Measurements from ENCODE around the gene LINGO3. TPM values are rescaled to one million over a fixed set of nuclear protein-coding genes. Genes with fewer than 3 reads are reported as not detected.

The LINGO3 gene
- total RNA-seq, 2 experiments from 2014 or later: 0.33 to 0.39 TPM

- Mint-ChIP-seq H3K27ac (peak overlapping the region; percentile 97), H3K4me3 (no peak overlapping the region), H3K36me3 (ENCODE audit: low read depth) (peaks cover 43% of the 10 kb centered on the region), H3K27me3 (no peaks in the 10 kb centered on the region), H3K4me1 (ENCODE audit: low read depth) (peaks cover 31% of the 10 kb centered on the region), H3K9me3 (no peaks in the 10 kb centered on the region)
- H3K27me3 ChIP-seq (ENCODE audit: control insufficient read depth in 1 of 2, insufficient read depth in 2 of 2, low read length in 2 of 2): peaks cover 0 to 6% of the 10 kb centered on the region in 2 experiments
- peaks cover 32% of the 10 kb centered on the region for H3K36me3 ChIP-seq (ENCODE audit: insufficient read depth, low read length)
- H3K4me1 ChIP-seq (ENCODE audit: insufficient read depth, low read length): peaks cover 53% of the 10 kb centered on the region
- peaks cover 0 to 6% of the 10 kb centered on the region in 2 experiments for H3K9me3 ChIP-seq (ENCODE audit: control insufficient read depth in 1 of 2, insufficient read depth in 1 of 2, low read length in 2 of 2)
- intact Hi-C loops (cut with DNase I, micrococcal nuclease): loop anchor here (1.0 to 10.0 kb wide), 3 partner anchors 41 to 339 kb away; no protein-coding TSS in a partner anchor
- POLR2A ChIA-PET: interaction anchor here (0.6 to 11.5 kb wide), 6 partner anchors 12 to 51 kb away, joined by 3 to 195 read pairs (median 5); partner anchors contain the start of genes JSRP1 and PLEKHJ1
- ATAC-seq (ENCODE audit: poor library complexity): no peak
- H3K4me3 ChIP-seq (ENCODE audit: low read length): no peak overlapping the region
- no peak for TF ChIP-seq CTCF (IDR thresholded peaks at IDR 0.05)
- H3K27ac ChIP-seq (ENCODE audit: low read depth in 1 of 2, low read length in 2 of 2): no peak overlapping the region
- peak in 1 of 14 experiments; percentile 49 for DNase-seq
- CTCF ChIA-PET: interaction anchor here (0.5 to 3.3 kb wide), 2 partner anchors 37 to 625 kb away, joined by 4 to 16 read pairs; partner anchors contain the start of gene ZNF57
Observed at GRCh38 chr19:2275588-2276428, 32.1 kb downstream of the LINGO3 start.

DNA sequence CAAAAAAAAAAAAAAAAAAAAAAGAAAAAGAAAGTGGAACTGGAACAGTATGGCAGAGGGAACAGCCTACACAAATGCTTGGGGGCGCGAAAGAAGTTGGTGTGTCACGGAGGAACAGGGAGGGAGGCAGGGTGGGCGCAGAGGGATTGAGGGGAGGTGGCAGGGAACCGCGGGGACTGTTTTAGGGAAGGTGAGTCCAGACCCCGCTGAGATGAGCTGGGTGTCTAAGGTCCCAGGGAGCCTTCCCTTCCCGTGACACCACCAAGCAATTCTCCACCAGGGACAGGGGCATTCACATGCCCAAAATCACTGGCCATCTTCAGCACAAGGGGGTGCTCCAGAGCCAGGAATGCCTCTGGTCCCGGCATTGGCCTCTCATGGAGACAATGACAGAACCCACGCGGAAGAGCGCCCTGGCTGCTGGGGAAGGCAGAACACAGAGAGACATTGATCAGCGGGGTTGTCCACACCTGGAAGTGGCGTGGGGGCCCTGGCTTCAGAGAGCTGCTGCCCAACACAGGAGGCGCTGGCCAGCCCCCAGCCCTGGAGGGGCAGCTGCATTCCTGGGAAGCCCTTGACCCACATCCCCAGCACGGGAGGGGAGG, 32.9 kb downstream of the LINGO3 start:
- Mint-ChIP-seq H3K36me3 (ENCODE audit: low read depth) (peaks cover 48% of the 10 kb centered on the region), H3K4me3 (peak overlapping the region; percentile 85), H3K27me3 (no peaks in the 10 kb centered on the region), H3K4me1 (ENCODE audit: low read depth) (peaks cover 31% of the 10 kb centered on the region), H3K27ac (peak overlapping the region; percentile 97), H3K9me3 (no peaks in the 10 kb centered on the region)
- ChIA-PET POLR2A (interaction anchor here (0.6 to 11.5 kb wide), 6 partner anchors 14 to 51 kb away, joined by 3 to 195 read pairs (median 14); partner anchors contain the start of genes JSRP1, PLEKHJ1 and SF3A2), CTCF (interaction anchor here (0.5 to 3.3 kb wide), 7 partner anchors 14 to 1412 kb away, joined by 3 to 16 read pairs (median 5); partner anchors contain the start of gene ZNF57)
- Histone ChIP-seq H3K27ac (ENCODE audit: low read depth in 1 of 2, low read length in 2 of 2) (no peak overlapping the region), H3K36me3 (ENCODE audit: insufficient read depth, low read length) (peaks cover 32% of the 10 kb centered on the region), H3K4me1 (ENCODE audit: insufficient read depth, low read length) (peaks cover 47% of the 10 kb centered on the region), H3K27me3 (ENCODE audit: control insufficient read depth in 1 of 2, insufficient read depth in 2 of 2, low read length in 2 of 2) (peaks cover 0 to 6% of the 10 kb centered on the region in 2 experiments), H3K9me3 (ENCODE audit: control insufficient read depth in 1 of 2, insufficient read depth in 1 of 2, low read length in 2 of 2) (peaks cover 0 to 6% of the 10 kb centered on the region in 2 experiments), H3K4me3 (ENCODE audit: low read length) (no peak overlapping the region)
- peak; percentile 47 for TF ChIP-seq CTCF (IDR thresholded peaks at IDR 0.05)
- ATAC-seq (ENCODE audit: poor library complexity) (peak; percentile 17), DNase-seq (peak in 8 of 14 experiments; percentile 42 to 77 (median 56))
- intact Hi-C loops (cut with DNase I, micrococcal nuclease): loop anchor here (1.0 to 10.0 kb wide), 4 partner anchors 42 to 340 kb away; partner anchors contain the start of genes LSM7 (in 1 of the 2) and SPPL2B (in 1 of the 2)

- H3K36me3 Mint-ChIP-seq (ENCODE audit: low read depth): peaks cover 56% of the 10 kb centered on the region
- intact Hi-C loops (cut with DNase I, micrococcal nuclease): loop anchor here in 1 of 2 experiments (5.0 to 10.0 kb wide), 2 partner anchors 53 to 341 kb away; partner anchors contain the start of genes LSM7 and SPPL2B
Observed at GRCh38 chr19:2274185-2274711, 33.7 kb downstream of the LINGO3 start.

More at GRCh38 chr19:2274185-2274711, 33.7 kb downstream of the LINGO3 start:
- Histone ChIP-seq H3K4me1 (ENCODE audit: insufficient read depth, low read length) (peaks cover 47% of the 10 kb centered on the region), H3K27me3 (ENCODE audit: control insufficient read depth in 1 of 2, insufficient read depth in 2 of 2, low read length in 2 of 2) (peaks cover 0 to 6% of the 10 kb centered on the region in 2 experiments), H3K4me3 (ENCODE audit: low read length) (peak overlapping the region; percentile 6), H3K9me3 (ENCODE audit: control insufficient read depth in 1 of 2, insufficient read depth in 1 of 2, low read length in 2 of 2) (peaks cover 0 to 6% of the 10 kb centered on the region in 2 experiments), H3K27ac (ENCODE audit: low read depth in 1 of 2, low read length in 2 of 2) (peak overlapping the region; percentile 64 to 85), H3K36me3 (ENCODE audit: insufficient read depth, low read length) (peaks cover 32% of the 10 kb centered on the region)
- ChIA-PET CTCF (interaction anchor here (0.6 to 3.3 kb wide), 8 partner anchors 15 to 1413 kb away, joined by 3 to 16 read pairs (median 5); partner anchors contain the start of gene PLEKHJ1), POLR2A (interaction anchor here (1.1 to 11.5 kb wide), 7 partner anchors 15 to 119 kb away, joined by 4 to 195 read pairs (median 4); partner anchors contain the start of genes JSRP1, LSM7, PLEKHJ1 and SF3A2)
- peak in 1 of 14 experiments; percentile 47 for DNase-seq
- Mint-ChIP-seq H3K4me1 (ENCODE audit: low read depth) (peaks cover 31% of the 10 kb centered on the region), H3K27me3 (no peaks in the 10 kb centered on the region), H3K27ac (peak overlapping the region; percentile 97), H3K4me3 (peak overlapping the region; percentile 76), H3K9me3 (no peaks in the 10 kb centered on the region)
- ATAC-seq (ENCODE audit: poor library complexity): no peak
- TF ChIP-seq CTCF (IDR thresholded peaks at IDR 0.05): no peak
